HUES48 (cell line): ENCODE results near the gene SLC30A2.

Source experiments
- H3K27ac ChIP-seq: one replicate; pipeline ENCODE4 v1.7.0; 2013; ENCODE audit warnings: low read depth, low read length, inconsistent platforms
- H3K27me3 ChIP-seq: 2 replicates; pipeline ENCODE4 v1.6.1; 2013; ENCODE audit warnings: mild to moderate bottlenecking, low read length; ENCODE audit not compliant: control insufficient read depth, insufficient read depth
- H3K36me3 ChIP-seq: 2 replicates; pipeline ENCODE4 v1.6.1; 2013; ENCODE audit warnings: low read length; ENCODE audit not compliant: control insufficient read depth, insufficient read depth
- H3K4me1 ChIP-seq: 2 replicates; pipeline ENCODE4 v1.6.1; 2013; ENCODE audit warnings: mild to moderate bottlenecking, low read length; ENCODE audit not compliant: control insufficient read depth, insufficient read depth
- H3K4me3 ChIP-seq: 2 replicates; pipeline ENCODE4 v1.5.1; 2013; ENCODE audit warnings: mild to moderate bottlenecking, low read depth, low read length
- H3K9ac ChIP-seq: 2 replicates; pipeline ENCODE4 v1.6.1; 2013; ENCODE audit warnings: mild to moderate bottlenecking, low read depth, low read length, moderate library complexity
- H3K9me3 ChIP-seq: 2 replicates; pipeline ENCODE4 v1.6.1; 2013; ENCODE audit warnings: low read length; ENCODE audit not compliant: control insufficient read depth, insufficient read depth

The SLC30A2 gene

GRCh38 chr1:25992689-25993171, 53.2 kb downstream of the SLC30A2 start:
- no peaks in the 10 kb centered on the region for H3K9me3 ChIP-seq
- no peak overlapping the region for H3K4me3 ChIP-seq
- H3K36me3 ChIP-seq: peaks cover 17% of the 10 kb centered on the region; the same call in 1 of the 2 replicates
- H3K9ac ChIP-seq: no peak overlapping the region
- no peak overlapping the region for H3K27ac ChIP-seq
- peaks cover 11% of the 10 kb centered on the region; the same call in 1 of the 2 replicates for H3K4me1 ChIP-seq
- no peaks in the 10 kb centered on the region for H3K27me3 ChIP-seq

DNA sequence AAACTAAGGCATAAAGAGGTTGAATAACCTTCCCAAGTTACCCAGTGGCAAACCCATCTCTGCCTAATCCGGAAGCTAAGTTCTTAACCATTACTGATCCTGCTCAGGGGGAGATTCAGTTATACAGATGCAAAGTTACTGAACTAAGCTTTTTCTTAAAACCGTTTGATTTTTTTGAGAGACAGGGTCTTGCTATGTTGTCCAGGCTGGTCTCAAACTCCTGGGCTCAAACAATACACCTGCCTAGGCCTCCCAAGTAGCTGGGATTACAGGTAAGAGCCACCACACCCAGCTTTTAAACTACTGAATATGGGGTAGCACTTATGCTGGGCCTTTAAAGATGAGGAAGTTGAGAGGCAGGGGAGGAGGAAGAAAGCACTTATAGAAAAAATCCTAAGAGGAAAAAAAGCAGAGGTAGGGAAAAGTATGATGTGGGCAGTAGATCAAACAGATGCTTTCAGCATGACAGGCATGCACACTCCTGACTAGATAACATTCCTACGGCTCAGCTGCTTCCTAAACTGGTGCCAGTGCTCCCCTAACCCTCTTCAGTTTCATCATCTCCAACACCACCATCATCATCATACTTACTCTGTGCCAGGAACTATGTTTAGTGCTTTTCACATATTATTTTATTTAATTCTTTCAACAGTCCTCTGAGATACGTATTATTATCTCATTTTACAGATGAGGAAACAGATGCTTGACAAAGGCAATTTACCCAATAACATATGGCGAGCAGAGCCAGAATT, 53.8 kb downstream of the SLC30A2 start:
- Histone ChIP-seq H3K9ac (no peak overlapping the region), H3K9me3 (no peaks in the 10 kb centered on the region), H3K27ac (no peak overlapping the region), H3K36me3 (peaks cover 23% of the 10 kb centered on the region), H3K4me1 (peaks cover 9% of the 10 kb centered on the region; the same call in 1 of the 2 replicates), H3K27me3 (no peaks in the 10 kb centered on the region), H3K4me3 (no peak overlapping the region)

DNA sequence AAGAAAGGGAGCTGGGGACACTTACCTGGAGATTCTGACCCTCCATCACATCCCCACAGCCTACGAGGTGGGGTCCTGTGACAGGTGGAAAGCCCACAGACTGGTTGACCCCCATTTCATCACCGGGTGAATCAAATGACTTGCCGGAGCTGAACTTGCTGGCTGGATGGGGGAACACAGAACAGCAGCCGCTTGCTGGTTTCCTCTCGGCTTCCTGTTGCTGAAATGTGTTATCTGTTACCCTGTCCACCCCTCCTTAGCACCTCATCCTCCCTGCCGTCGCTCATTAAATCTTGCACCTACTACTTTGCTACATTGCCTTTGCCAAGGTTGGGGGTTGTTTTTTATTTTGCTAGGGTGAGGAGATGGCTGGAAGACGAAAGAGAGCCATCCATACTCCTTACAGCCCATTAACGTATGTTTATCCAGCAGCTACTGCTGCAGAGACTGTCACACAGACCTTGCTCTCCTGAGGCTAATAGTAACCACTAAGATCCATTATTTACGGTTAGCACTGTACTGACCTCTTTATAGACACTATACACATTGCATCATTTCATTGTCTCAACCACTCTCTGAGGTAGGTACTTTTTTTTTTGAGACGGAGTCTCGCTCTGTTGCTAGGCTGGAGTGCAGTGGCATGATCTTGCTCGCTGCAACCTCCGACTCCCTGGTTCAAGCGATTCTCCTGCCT, 55.1 kb downstream of the SLC30A2 start:
- Histone ChIP-seq H3K9me3 (no peaks in the 10 kb centered on the region), H3K27me3 (no peaks in the 10 kb centered on the region), H3K9ac (no peak overlapping the region), H3K4me1 (peaks cover 4% of the 10 kb centered on the region; the same call in 1 of the 2 replicates), H3K27ac (no peak overlapping the region), H3K4me3 (no peak overlapping the region), H3K36me3 (peaks cover 28% of the 10 kb centered on the region)

GRCh38 chr1:25990251-25990650, 55.7 kb downstream of the SLC30A2 start:
- Histone ChIP-seq H3K36me3 (peaks cover 34% of the 10 kb centered on the region), H3K9ac (no peak overlapping the region), H3K9me3 (no peaks in the 10 kb centered on the region), H3K4me1 (peaks cover 4% of the 10 kb centered on the region; the same call in 1 of the 2 replicates), H3K27ac (no peak overlapping the region), H3K27me3 (no peaks in the 10 kb centered on the region), H3K4me3 (no peak overlapping the region)

DNA sequence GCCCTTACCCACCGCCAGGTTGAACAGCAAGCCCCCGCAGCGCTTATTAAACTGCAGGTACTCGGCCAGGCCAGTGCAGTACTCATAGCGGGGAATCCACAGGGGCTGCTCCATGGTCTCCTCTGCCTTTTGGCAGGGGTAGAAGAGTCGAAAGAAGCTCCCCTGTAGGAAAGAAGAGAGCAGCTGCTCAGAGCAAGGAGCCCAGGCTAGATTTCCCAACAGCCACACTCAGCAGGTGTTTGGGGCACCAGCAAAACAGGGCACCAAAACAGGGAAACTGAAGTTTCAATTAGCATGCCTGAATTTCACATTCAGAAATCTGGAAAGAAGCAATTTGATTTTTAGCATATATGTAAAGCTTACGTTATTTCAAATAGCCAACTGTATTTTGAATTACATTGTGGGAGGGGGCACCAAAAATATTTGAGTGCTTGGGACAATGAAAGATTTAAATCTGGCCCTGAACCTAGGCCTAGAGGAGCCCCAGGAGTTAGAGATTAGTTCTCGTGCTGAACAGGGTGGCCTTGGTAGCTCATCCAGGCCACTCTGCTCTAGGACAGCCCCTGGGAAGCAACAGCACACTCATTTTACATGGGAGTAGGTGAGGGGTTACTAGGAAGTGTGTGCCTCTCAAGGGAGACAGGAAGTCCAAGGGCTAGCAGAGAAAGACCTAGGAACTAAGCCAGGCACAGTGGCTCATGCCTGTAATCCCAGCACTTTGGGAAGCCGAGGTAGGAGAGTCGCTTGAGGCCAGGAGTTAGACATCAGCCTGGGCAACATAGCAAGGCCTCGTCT, 56.3 kb downstream of the SLC30A2 start:
- peaks cover 37% of the 10 kb centered on the region for H3K36me3 ChIP-seq
- H3K27me3 ChIP-seq: no peaks in the 10 kb centered on the region
- no peak overlapping the region for H3K9ac ChIP-seq
- H3K4me3 ChIP-seq: no peak overlapping the region
- peaks cover 4% of the 10 kb centered on the region; the same call in 1 of the 2 replicates for H3K4me1 ChIP-seq
- no peaks in the 10 kb centered on the region for H3K9me3 ChIP-seq
- no peak overlapping the region for H3K27ac ChIP-seq

DNA sequence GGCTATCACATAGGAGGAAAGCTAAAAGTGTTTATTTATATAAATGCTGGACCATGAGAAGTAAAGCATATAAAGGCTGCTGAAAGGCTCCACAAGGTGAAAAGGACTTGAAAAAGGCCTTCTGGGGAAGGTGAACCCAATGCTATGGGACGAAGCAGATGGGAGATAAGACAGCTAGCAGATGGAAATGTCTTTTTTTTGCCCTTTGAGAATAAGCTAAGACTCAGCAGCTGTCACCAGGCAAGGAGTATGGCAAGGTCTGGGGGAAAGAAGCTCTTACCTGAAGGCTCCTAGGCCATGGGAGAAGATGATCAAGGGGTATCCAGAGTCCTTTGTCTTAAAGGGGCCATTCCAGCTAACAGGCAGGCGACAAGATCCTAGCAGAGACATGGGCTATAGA, 58.0 kb downstream of the SLC30A2 start:
- Histone ChIP-seq H3K27me3 (no peaks in the 10 kb centered on the region), H3K4me3 (no peak overlapping the region), H3K36me3 (peaks cover 48% of the 10 kb centered on the region), H3K9me3 (no peaks in the 10 kb centered on the region), H3K4me1 (no peaks in the 10 kb centered on the region), H3K27ac (no peak overlapping the region), H3K9ac (no peak overlapping the region)
